ENCODE measurements around the gene ENO2. TPM values are rescaled to one million over a fixed set of nuclear protein-coding genes. Genes with fewer than 3 reads are reported as not detected.

The ENO2 gene
- total and polyA plus RNA-seq, 2 donors (not counting 1 experiment from before 2014, with no cell fraction given), result 20.3 to 43.0 TPM

- H3K36me3 ChIP-seq (ENCODE audit: control insufficient read depth, insufficient read depth, low read length), result no peaks in the 10 kb centered on the region
- H3K79me2 ChIP-seq (ENCODE audit: control insufficient read depth, insufficient read depth, low read length), result no peaks in the 10 kb centered on the region
- H3K4me2 ChIP-seq (ENCODE audit: extremely low read depth, insufficient read depth, low read length), result no peak overlapping the region
- H3K27ac ChIP-seq (ENCODE audit: insufficient read depth, low read length), result no peak overlapping the region
- TF ChIP-seq EZH2 (IDR thresholded peaks at IDR 0.05; ENCODE audit: low read length, missing control alignments), result no peak
- TF ChIP-seq CTCF (conservative IDR thresholded peaks at IDR 0.05 in 1 of 2, IDR thresholded peaks at IDR 0.05 in 1 of 2; ENCODE audit: low read depth in 1 of 2, low read length in 2 of 2), result no peak
- no peaks in the 10 kb centered on the region for H3K4me1 ChIP-seq (ENCODE audit: control insufficient read depth, extremely low read depth, insufficient read depth, low read length)
- H2AFZ ChIP-seq (ENCODE audit: low read length), result no peak overlapping the region
- H3K9me3 ChIP-seq (ENCODE audit: control insufficient read depth, insufficient read depth, low read depth, low read length), result no peaks in the 10 kb centered on the region
- DNase-seq (ENCODE audit: low read depth in 2 of 2), result peak in 1 of 2 donors; percentile 36
- H3K9ac ChIP-seq (ENCODE audit: insufficient read depth, low read length), result no peak overlapping the region
- H3K4me3 ChIP-seq (replicated peaks in 1 of 4; ENCODE audit: control extremely low read depth in 1 of 4, insufficient read depth in 1 of 4, low read depth in 3 of 4, low read length in 4 of 4), result no peak overlapping the region
- H4K20me1 ChIP-seq (ENCODE audit: control insufficient read depth, extremely low read depth, insufficient read depth, low read length), result no peaks in the 10 kb centered on the region
- no peaks in the 10 kb centered on the region for H3K27me3 ChIP-seq (ENCODE audit: control insufficient read depth, insufficient read depth, low read length)
Measured at GRCh38 chr12:6953442-6954315, 39.3 kb downstream of the ENO2 start.

GRCh38 chr12:6954316-6955107 is 40.1 kb downstream of the ENO2 start:
- Histone ChIP-seq H2AFZ (ENCODE audit: low read length) (no peak overlapping the region), H3K27me3 (ENCODE audit: control insufficient read depth, insufficient read depth, low read length) (no peaks in the 10 kb centered on the region), H3K79me2 (ENCODE audit: control insufficient read depth, insufficient read depth, low read length) (no peaks in the 10 kb centered on the region), H3K9ac (ENCODE audit: insufficient read depth, low read length) (no peak overlapping the region), H3K4me3 (replicated peaks in 1 of 4; ENCODE audit: control extremely low read depth in 1 of 4, insufficient read depth in 1 of 4, low read depth in 3 of 4, low read length in 4 of 4) (no peak overlapping the region), H3K27ac (ENCODE audit: insufficient read depth, low read length) (no peak overlapping the region), H4K20me1 (ENCODE audit: control insufficient read depth, extremely low read depth, insufficient read depth, low read length) (no peaks in the 10 kb centered on the region), H3K4me2 (ENCODE audit: extremely low read depth, insufficient read depth, low read length) (no peak overlapping the region), H3K9me3 (ENCODE audit: control insufficient read depth, insufficient read depth, low read depth, low read length) (no peaks in the 10 kb centered on the region), H3K36me3 (ENCODE audit: control insufficient read depth, insufficient read depth, low read length) (no peaks in the 10 kb centered on the region), H3K4me1 (ENCODE audit: control insufficient read depth, extremely low read depth, insufficient read depth, low read length) (no peaks in the 10 kb centered on the region)
- no peak for TF ChIP-seq CTCF (conservative IDR thresholded peaks at IDR 0.05 in 1 of 2, IDR thresholded peaks at IDR 0.05 in 1 of 2; ENCODE audit: low read depth in 1 of 2, low read length in 2 of 2)
- TF ChIP-seq EZH2 (IDR thresholded peaks at IDR 0.05; ENCODE audit: low read length, missing control alignments), result no peak
- no peak for DNase-seq (ENCODE audit: low read depth in 2 of 2)

Measured in fibroblast of lung (primary cell).